Neural cell (in vitro differentiated cells): ENCODE results near the gene ARHGAP42. TPM values are rescaled to one million over a fixed set of nuclear protein-coding genes. Genes with fewer than 3 reads are reported as not detected.

ENCODE experiments used
- H2AFZ ChIP-seq: fragments of 200-600, 300-800 bp; sonication (generic), shearing (Covaris generic); 2 replicates; pipeline ENCODE4 v1.6.0; 2014; ENCODE audit warnings: low read depth, mild to moderate bottlenecking, antibody characterized with exemption, low read length, moderate library complexity
- H3F3A ChIP-seq: fragments of 200-600 bp; shearing (Covaris generic); 2 replicates; pipeline ENCODE4 v1.6.1; 2016; ENCODE audit warnings: mild to moderate bottlenecking, moderate library complexity, mixed read lengths, antibody characterized with exemption, low read length; ENCODE audit not compliant: insufficient read depth, poor library complexity, severe bottlenecking
- H3K27ac ChIP-seq: fragments of 200-600, 300-800 bp; sonication (generic), shearing (Covaris generic); 2 replicates; pipeline ENCODE4 v1.5.1; 2014; ENCODE audit warnings: mild to moderate bottlenecking, low read length, moderate library complexity
- H3K27me3 ChIP-seq: fragments of 300-800, 200-600 bp; sonication (generic), shearing (Covaris generic); 2 replicates; pipeline ENCODE4 v1.6.0; 2014; ENCODE audit warnings: mild to moderate bottlenecking, low read depth, low read length, moderate library complexity; ENCODE audit not compliant: insufficient read depth
- H3K36me3 ChIP-seq: fragments of 300-800, 200-600 bp; sonication (generic), shearing (Covaris generic); 2 replicates; pipeline ENCODE4 v1.5.1; 2014; ENCODE audit warnings: mild to moderate bottlenecking, antibody characterized with exemption, low read length, moderate library complexity; ENCODE audit not compliant: insufficient read depth
- H3K4me2 ChIP-seq: fragments of 300-800, 200-600 bp; sonication (generic), shearing (Covaris generic); 2 replicates; pipeline ENCODE4 v1.6.0; 2014; ENCODE audit warnings: mild to moderate bottlenecking, low read length
- H3K4me3 ChIP-seq: fragments of 300-800, 200-600 bp; sonication (generic), shearing (Covaris generic); 2 replicates; pipeline ENCODE4 v1.5.1; 2014; ENCODE audit warnings: mild to moderate bottlenecking, low read length, moderate library complexity
- H3K79me2 ChIP-seq: fragments of 200-600 bp; shearing (Covaris generic); replicated peaks from 2 replicates; pipeline ENCODE4 v1.6.0; 2014; ENCODE audit warnings: mild to moderate bottlenecking, low read length, moderate library complexity; ENCODE audit not compliant: insufficient read depth
- H3K9ac ChIP-seq: fragments of 300-800, 200-600 bp; sonication (generic), shearing (Covaris generic); 2 replicates; pipeline ENCODE4 v1.6.1; 2016; ENCODE audit warnings: mild to moderate bottlenecking, low read length, mixed read lengths
- H3K9me2 ChIP-seq: fragments of 200-600 bp; shearing (Covaris generic); 2 replicates; pipeline ENCODE4 v1.6.1; 2016; ENCODE audit warnings: mild to moderate bottlenecking, low read length, mixed read lengths; ENCODE audit not compliant: insufficient read depth
- H3K9me3 ChIP-seq: fragments of 200-600, 300-800 bp; sonication (generic), shearing (Covaris generic); 2 replicates; pipeline ENCODE4 v1.6.1; 2016; ENCODE audit warnings: mild to moderate bottlenecking, mixed run types, low read length, moderate library complexity, mixed read lengths
- H4K20me1 ChIP-seq: fragments of 200-600 bp; shearing (Covaris generic); 2 replicates; pipeline ENCODE4 v1.6.1; 2016; ENCODE audit warnings: mild to moderate bottlenecking, mixed run types; ENCODE audit not compliant: insufficient read depth
- EZH2 ChIP-seq: fragments of 200-600, 300-800 bp; shearing (Covaris generic), sonication (generic); IDR thresholded peaks from 2 replicates; pipeline ENCODE4 v1.6.1; 2014; ENCODE audit warnings: antibody characterized with exemption, low read length, borderline replicate concordance, mild to moderate bottlenecking; ENCODE audit not compliant: insufficient read depth, poor library complexity, severe bottlenecking
- MXI1 ChIP-seq: fragments of 450-650 bp; conservative IDR thresholded peaks from 2 replicates; pipeline ENCODE4 v1.6.1; 2014; ENCODE audit warnings: antibody characterized with exemption, mild to moderate bottlenecking; ENCODE audit not compliant: poor library complexity, severe bottlenecking
- POLR2AphosphoS5 ChIP-seq: IDR thresholded peaks from 2 replicates; pipeline ENCODE4 v1.6.1; 2012
- RAD21 ChIP-seq: fragments of 450-650 bp; conservative IDR thresholded peaks from 2 replicates; pipeline ENCODE4 v1.6.1; 2014; ENCODE audit warnings: antibody characterized with exemption, mild to moderate bottlenecking, moderate library complexity
- SMC3 ChIP-seq: fragments of 450-650 bp; conservative IDR thresholded peaks from 2 replicates; pipeline ENCODE4 v1.6.1; 2014; ENCODE audit warnings: antibody characterized with exemption, mild to moderate bottlenecking, moderate library complexity; ENCODE audit not compliant: poor library complexity
- polyA plus RNA-seq: library from polyadenylated mRNA; depleted of rRNA; stranded (reverse); fragments of >200 nt; gene quantifications from 2 replicates; pipeline ENCODE4 v1.2.3, GENCODE V29; 2014
- TF ChIP-seq, protein P1 (sequence below): fragments of 450-650 bp; IDR thresholded peaks from 2 replicates; pipeline ENCODE4 v1.5.1; 2014; ENCODE audit warnings: antibody characterized with exemption, mild to moderate bottlenecking, moderate library complexity; ENCODE audit not compliant: poor library complexity, severe bottlenecking
- TF ChIP-seq, protein P2 (sequence below): IDR thresholded peaks from 2 replicates; pipeline ENCODE4 v1.6.1; 2012; ENCODE audit warnings: borderline replicate concordance

Gene ARHGAP42
- polyA plus RNA-seq, 1 donor from 2014 or later, result 0.64 TPM

GRCh38 chr11:101003468-101003867 is 316.4 kb downstream of the ARHGAP42 start:
- no peaks in the 10 kb centered on the region for H3K27me3 ChIP-seq
- H3K27ac ChIP-seq, result no peak overlapping the region
- H3K4me3 ChIP-seq, result no peak overlapping the region
- no peaks in the 10 kb centered on the region for H3K9me3 ChIP-seq
- H3K9ac ChIP-seq, result no peak overlapping the region
- no peaks in the 10 kb centered on the region for H3K9me2 ChIP-seq
- no peaks in the 10 kb centered on the region for H4K20me1 ChIP-seq
- H3K79me2 ChIP-seq, result no peaks in the 10 kb centered on the region
- no peak overlapping the region for H2AFZ ChIP-seq
- no peaks in the 10 kb centered on the region for H3F3A ChIP-seq
- no peak for TF ChIP-seq EZH2
- TF ChIP-seq MXI1, result no peak
- TF ChIP-seq RAD21, result no peak
- TF ChIP-seq, protein P1, sequence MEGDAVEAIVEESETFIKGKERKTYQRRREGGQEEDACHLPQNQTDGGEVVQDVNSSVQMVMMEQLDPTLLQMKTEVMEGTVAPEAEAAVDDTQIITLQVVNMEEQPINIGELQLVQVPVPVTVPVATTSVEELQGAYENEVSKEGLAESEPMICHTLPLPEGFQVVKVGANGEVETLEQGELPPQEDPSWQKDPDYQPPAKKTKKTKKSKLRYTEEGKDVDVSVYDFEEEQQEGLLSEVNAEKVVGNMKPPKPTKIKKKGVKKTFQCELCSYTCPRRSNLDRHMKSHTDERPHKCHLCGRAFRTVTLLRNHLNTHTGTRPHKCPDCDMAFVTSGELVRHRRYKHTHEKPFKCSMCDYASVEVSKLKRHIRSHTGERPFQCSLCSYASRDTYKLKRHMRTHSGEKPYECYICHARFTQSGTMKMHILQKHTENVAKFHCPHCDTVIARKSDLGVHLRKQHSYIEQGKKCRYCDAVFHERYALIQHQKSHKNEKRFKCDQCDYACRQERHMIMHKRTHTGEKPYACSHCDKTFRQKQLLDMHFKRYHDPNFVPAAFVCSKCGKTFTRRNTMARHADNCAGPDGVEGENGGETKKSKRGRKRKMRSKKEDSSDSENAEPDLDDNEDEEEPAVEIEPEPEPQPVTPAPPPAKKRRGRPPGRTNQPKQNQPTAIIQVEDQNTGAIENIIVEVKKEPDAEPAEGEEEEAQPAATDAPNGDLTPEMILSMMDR, result no peak
- TF ChIP-seq, protein P2, sequence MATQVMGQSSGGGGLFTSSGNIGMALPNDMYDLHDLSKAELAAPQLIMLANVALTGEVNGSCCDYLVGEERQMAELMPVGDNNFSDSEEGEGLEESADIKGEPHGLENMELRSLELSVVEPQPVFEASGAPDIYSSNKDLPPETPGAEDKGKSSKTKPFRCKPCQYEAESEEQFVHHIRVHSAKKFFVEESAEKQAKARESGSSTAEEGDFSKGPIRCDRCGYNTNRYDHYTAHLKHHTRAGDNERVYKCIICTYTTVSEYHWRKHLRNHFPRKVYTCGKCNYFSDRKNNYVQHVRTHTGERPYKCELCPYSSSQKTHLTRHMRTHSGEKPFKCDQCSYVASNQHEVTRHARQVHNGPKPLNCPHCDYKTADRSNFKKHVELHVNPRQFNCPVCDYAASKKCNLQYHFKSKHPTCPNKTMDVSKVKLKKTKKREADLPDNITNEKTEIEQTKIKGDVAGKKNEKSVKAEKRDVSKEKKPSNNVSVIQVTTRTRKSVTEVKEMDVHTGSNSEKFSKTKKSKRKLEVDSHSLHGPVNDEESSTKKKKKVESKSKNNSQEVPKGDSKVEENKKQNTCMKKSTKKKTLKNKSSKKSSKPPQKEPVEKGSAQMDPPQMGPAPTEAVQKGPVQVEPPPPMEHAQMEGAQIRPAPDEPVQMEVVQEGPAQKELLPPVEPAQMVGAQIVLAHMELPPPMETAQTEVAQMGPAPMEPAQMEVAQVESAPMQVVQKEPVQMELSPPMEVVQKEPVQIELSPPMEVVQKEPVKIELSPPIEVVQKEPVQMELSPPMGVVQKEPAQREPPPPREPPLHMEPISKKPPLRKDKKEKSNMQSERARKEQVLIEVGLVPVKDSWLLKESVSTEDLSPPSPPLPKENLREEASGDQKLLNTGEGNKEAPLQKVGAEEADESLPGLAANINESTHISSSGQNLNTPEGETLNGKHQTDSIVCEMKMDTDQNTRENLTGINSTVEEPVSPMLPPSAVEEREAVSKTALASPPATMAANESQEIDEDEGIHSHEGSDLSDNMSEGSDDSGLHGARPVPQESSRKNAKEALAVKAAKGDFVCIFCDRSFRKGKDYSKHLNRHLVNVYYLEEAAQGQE, result no peak
- TF ChIP-seq SMC3, result no peak
- no peak for TF ChIP-seq POLR2AphosphoS5
- no peaks in the 10 kb centered on the region for H3K36me3 ChIP-seq
- H3K4me2 ChIP-seq, result no peak overlapping the region

DNA sequence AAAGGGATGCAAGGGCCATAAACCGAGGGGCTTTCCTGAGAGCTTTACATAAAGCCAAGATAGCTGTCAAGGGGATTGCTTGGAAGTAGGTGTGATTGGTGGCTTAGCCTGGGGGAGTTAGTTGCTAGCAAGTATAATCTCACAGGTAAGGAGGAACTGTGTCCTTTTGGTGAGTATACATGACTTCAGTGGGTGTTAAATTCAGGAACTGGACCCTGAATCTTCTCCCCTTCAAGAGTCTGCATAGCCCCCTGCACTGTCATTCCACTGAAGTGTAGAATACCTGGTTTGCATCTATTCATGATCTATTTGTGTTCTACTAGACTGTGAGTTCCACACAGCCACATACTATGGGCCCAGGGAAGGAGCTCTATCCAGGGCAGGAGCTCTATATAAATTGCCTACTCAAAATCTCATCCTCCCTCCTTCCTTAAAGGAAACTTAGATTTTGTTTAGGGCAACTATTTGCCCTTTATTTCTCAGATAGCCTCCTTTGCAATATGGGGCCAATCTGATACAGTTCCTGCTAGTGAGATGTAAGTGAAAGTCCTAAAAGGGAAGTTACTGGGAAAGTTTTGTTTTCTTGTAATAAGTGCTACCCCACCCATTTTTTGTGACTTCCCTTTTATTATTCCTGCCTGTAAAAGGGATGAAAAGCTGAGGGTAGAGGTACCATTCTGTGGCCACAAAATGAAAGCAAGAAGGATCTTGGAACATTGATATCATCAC is 322.0 kb downstream of the ARHGAP42 start:
- H3K9me2 ChIP-seq, result no peaks in the 10 kb centered on the region
- H3K4me2 ChIP-seq, result no peak overlapping the region
- no peaks in the 10 kb centered on the region for H3K9me3 ChIP-seq
- H3K9ac ChIP-seq, result no peak overlapping the region
- no peaks in the 10 kb centered on the region for H3K36me3 ChIP-seq
- H2AFZ ChIP-seq, result no peak overlapping the region
- no peak overlapping the region for H3K27ac ChIP-seq
- no peaks in the 10 kb centered on the region for H3K79me2 ChIP-seq
- TF ChIP-seq, protein P2, result no peak
- no peaks in the 10 kb centered on the region for H3F3A ChIP-seq
- no peaks in the 10 kb centered on the region for H4K20me1 ChIP-seq
- H3K4me3 ChIP-seq, result no peak overlapping the region
- H3K27me3 ChIP-seq, result no peaks in the 10 kb centered on the region
